ENCODE measurements around the gene RPS21.

DNA sequence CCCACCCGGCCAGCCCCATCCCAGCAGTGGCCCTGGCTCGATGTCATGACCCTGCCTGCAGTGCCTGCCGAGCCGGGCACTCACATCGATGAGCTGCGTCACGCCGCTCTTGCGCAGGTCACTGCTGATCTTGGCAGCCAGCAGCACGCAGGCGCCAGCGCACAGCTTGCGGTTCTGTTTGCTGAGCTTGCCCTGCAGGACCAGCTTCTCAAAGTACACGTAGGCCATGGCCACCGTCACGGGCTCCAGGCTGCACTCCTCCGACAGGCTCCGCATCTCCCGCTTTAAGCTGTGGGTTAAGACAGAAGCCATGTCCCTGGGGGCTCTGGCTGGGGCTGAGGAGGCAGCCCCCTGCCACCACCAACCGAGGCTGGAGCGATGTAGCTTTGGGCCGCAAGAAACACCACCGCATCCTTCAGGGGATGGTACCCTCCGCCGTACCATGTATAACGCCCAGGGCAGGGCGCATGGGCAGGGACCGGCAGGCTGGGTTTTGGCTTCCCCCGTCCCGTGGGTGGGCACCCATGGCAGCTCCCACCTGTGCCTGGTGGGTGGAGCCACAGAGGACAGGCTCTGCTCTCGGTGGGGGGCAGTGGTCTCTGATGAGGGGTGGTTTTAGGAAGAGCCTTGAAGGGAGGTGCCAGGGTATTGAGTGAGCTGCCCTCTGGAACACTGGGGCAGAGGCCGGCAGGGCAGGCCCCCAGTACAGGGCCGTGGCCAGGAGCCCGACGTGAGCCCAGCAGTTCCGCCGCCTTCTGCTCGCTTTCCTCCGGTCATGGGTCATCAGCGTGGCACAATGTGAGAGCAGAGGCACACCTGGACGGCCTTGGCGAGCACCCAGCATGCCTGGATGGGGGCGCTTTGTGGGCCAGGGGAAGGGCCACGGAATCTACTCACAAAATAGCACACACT lies 4.5 kb downstream of the RPS21 start:
- TF ChIP-seq, protein P1, sequence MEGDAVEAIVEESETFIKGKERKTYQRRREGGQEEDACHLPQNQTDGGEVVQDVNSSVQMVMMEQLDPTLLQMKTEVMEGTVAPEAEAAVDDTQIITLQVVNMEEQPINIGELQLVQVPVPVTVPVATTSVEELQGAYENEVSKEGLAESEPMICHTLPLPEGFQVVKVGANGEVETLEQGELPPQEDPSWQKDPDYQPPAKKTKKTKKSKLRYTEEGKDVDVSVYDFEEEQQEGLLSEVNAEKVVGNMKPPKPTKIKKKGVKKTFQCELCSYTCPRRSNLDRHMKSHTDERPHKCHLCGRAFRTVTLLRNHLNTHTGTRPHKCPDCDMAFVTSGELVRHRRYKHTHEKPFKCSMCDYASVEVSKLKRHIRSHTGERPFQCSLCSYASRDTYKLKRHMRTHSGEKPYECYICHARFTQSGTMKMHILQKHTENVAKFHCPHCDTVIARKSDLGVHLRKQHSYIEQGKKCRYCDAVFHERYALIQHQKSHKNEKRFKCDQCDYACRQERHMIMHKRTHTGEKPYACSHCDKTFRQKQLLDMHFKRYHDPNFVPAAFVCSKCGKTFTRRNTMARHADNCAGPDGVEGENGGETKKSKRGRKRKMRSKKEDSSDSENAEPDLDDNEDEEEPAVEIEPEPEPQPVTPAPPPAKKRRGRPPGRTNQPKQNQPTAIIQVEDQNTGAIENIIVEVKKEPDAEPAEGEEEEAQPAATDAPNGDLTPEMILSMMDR (IDR thresholded peaks at IDR 0.05), result no peak
- TF ChIP-seq POLR2A (IDR thresholded peaks at IDR 0.05) (no peak), POLR2AphosphoS5 (IDR thresholded peaks at IDR 0.05) (no peak)
